Measurements from ENCODE around the gene C17orf107. TPM values are rescaled to one million over a fixed set of nuclear protein-coding genes. Genes with fewer than 3 reads are reported as not detected.
"Not testable (repeated sequence)": the region's sequence is repeated elsewhere in the genome, so short reads cannot be mapped to it uniquely, and the experiment has no call there.

The C17orf107 gene
- total and polyA plus RNA-seq, 12 donors, result 0.42 to 4.2 (median 1.1) TPM

DNA sequence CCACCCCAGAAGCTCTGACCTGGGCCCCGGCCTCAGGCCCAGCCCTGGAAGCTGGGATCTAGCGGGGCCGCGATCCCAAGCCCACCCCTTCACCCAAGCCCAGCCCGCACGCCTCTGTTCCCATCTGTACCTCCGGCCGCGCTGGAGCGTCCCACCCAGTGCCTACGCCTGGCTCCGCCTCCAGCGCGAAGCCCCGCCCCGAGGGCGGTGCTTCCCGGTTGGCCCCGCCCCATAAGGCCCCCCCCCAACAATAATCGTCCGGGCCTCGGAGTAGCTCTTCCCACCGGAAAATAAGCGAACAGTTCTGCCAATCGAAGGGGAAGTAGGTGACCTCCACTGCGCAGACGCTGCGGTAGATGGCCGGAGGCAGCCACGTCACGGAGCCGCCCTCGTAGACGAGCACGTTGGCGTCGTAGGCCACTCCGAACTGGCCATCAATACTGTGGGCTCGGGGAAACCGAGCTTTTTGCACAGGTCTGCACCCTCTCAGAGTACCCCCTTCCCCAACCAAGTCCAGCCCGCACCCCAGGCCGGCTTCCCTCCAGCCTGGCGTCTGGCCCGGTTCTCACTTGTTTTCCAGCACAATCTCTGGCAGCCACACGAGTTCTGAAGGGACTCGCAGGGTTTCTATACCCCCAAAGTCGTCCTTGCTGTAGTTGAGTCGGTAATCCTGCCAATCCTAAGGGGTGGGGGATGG lies 2.5 kb downstream of the C17orf107 start:
- H3K36me3 ChIP-seq (replicated peaks in 1 of 2), result peaks cover 0 to 1% of the 10 kb centered on the region in 2 donors
- TF ChIP-seq POLR2A (IDR thresholded peaks at IDR 0.05), result no peak
- TF ChIP-seq, protein P1, sequence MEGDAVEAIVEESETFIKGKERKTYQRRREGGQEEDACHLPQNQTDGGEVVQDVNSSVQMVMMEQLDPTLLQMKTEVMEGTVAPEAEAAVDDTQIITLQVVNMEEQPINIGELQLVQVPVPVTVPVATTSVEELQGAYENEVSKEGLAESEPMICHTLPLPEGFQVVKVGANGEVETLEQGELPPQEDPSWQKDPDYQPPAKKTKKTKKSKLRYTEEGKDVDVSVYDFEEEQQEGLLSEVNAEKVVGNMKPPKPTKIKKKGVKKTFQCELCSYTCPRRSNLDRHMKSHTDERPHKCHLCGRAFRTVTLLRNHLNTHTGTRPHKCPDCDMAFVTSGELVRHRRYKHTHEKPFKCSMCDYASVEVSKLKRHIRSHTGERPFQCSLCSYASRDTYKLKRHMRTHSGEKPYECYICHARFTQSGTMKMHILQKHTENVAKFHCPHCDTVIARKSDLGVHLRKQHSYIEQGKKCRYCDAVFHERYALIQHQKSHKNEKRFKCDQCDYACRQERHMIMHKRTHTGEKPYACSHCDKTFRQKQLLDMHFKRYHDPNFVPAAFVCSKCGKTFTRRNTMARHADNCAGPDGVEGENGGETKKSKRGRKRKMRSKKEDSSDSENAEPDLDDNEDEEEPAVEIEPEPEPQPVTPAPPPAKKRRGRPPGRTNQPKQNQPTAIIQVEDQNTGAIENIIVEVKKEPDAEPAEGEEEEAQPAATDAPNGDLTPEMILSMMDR (IDR thresholded peaks at IDR 0.05), result no peak
- peak in 3 of 7 donors; percentile 35 to 64 (median 61) for DNase-seq
- intact Hi-C loops (cut with DNase I), result loop anchor here in 1 of 2 donors (10.0 kb wide), 1 partner anchor 83 kb away; the partner anchor contains the start of gene CAMTA2
- WGBS, 4 donors, result 50 to 77% (median 57%) methylated on average over 26 to 48 of the region's 48 CpGs
- peaks cover 0 to 9% of the 10 kb centered on the region in 2 donors for H3K4me1 ChIP-seq (replicated peaks in 1 of 2)
- no peaks in the 10 kb centered on the region for H3K27me3 ChIP-seq
- H3K27ac ChIP-seq, result peak overlapping the region in 2 of 5 donors; percentile 34 to 41
- no peaks in the 10 kb centered on the region for H3K9me3 ChIP-seq (replicated peaks in 1 of 3)
- H3K4me3 ChIP-seq, result no peak overlapping the region

DNA sequence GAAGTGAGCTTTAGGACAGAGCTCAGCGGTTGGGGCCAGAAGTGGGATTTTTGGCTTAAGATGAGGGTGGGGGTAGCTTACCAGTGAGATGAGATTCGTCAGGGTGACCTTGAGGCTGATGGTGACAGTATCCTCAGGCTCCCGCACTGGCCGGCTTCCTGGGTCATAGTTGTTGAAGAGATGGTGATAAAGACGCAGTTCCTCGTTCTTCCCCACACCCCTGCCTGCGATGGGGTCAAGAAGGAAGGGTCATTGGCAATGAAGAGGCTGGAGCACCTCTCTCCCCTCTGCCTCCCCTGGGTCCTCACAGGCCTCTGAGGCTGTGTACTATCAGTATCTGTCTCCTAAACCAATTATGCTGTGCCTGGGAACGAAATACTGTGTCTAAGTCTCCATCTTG lies 3.2 kb downstream of the C17orf107 start:
- intact Hi-C loops (cut with DNase I), result loop anchor here in 1 of 2 donors (10.0 kb wide), 1 partner anchor 82 kb away; the partner anchor contains the start of gene CAMTA2

DNA sequence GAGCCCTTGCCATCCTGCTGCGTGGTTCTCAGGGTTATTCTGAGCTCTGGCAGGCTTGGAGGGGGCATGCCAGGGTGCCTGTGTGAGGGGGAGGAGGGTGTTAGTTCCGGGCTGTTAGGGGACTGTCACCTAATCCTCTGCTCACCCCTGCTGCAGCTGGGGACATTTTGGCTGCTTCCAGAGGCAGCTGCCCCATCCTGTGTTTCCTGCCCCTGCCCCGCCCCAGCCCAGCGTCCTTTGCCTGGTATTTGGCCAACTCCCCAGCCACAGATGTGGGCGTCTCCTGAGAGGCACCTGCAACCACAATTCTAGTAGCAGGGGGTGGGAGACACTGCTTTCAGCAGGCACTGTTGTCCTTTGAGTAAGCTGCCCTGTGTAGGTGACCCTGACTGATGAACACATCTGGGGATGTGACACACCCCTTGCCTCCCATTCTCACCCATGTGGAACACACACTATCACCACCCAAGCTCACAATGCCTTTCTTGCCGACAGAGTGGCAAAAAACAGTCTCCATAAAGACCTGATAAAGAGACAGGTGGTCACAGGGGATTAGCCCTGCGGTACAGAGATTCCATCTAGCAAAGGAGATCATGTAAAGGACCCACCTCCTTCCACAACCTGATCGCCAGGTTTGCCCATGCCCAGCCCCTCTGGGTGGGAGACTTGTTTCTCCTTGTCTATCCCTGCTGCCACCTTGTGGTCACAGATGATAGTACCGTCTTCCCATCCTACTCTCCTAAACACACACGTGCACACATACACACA lies 3.9 kb downstream of the C17orf107 start, which contains the start of gene CHRNE:
Gene CHRNE, minus strand, starts transcription at position 48 of the 768 bp plus-strand sequence. Its CDS starts 35 bp downstream, at position 13.
- H3K27ac ChIP-seq, result peak within 1 kb of the TSS in 2 of 5 donors; percentile 1 to 41
- no peak for TF ChIP-seq POLR2A (IDR thresholded peaks at IDR 0.05)
- TF ChIP-seq, protein P1 (IDR thresholded peaks at IDR 0.05), result peak; percentile 64 to 83 (median 76)
- H3K4me1 ChIP-seq (replicated peaks in 1 of 2), result peaks cover 0 to 9% of the 10 kb centered on the region in 2 donors
- intact Hi-C loops (cut with DNase I), result loop anchor here in 1 of 2 donors (10.0 kb wide), 1 partner anchor 82 kb away; the partner anchor contains the start of gene CAMTA2
- H3K4me3 ChIP-seq, result no peak within 1 kb of the TSS
- DNase-seq, result peak; percentile 64 to 92 (median 83)
- no peaks in the 10 kb centered on the region for H3K36me3 ChIP-seq (replicated peaks in 1 of 2)
- H3K27me3 ChIP-seq, result no peaks in the 10 kb centered on the region
- 15 to 23% (median 21%) methylated on average over 8 to 10 of the region's 10 CpGs for whole genome bisulfite sequencing, 4 donors
- no peaks in the 10 kb centered on the region for H3K9me3 ChIP-seq (replicated peaks in 1 of 3)

More for the DNA sequence above, 3.2 kb downstream of the C17orf107 start:
- H3K27me3 ChIP-seq, result no peaks in the 10 kb centered on the region
- peaks cover 0 to 9% of the 10 kb centered on the region in 2 donors for H3K4me1 ChIP-seq (replicated peaks in 1 of 2)
- no peaks in the 10 kb centered on the region for H3K9me3 ChIP-seq (replicated peaks in 1 of 3)
- H3K27ac ChIP-seq, result peak overlapping the region in 2 of 5 donors; percentile 1 to 41
- WGBS, 4 donors, result 37 to 46% (median 40%) methylated on average over 8 of the region's 8 CpGs
- H3K4me3 ChIP-seq, result no peak overlapping the region
- DNase-seq, result no peak
- H3K36me3 ChIP-seq (replicated peaks in 1 of 2), result no peaks in the 10 kb centered on the region
- TF ChIP-seq, protein P1 (IDR thresholded peaks at IDR 0.05), result no peak
- no peak for TF ChIP-seq POLR2A (IDR thresholded peaks at IDR 0.05)

DNA sequence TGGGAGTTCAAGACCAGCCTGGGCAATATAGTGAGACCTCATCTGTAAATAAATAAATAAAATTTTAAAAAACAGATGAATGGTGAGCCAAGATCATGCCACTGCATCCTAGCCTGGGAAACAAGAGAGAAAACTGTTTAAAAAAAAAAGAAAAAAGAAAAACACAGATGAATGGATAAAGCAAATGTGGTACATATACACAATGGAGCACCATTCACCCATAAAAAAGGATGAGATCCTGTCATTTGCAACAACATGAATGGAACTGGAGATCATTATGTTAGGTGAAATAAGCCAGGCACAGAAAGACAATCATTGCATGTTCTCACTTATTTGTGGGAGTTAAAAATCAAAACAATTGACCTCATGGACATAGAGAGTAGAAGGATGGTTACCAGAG lies 7.3 kb downstream of the C17orf107 start:
- intact Hi-C loops (cut with DNase I), result loop anchor here in 1 of 2 donors (10.0 kb wide), 1 partner anchor 78 kb away; the partner anchor contains the start of gene CAMTA2
- H3K4me3 ChIP-seq; H3K4me1 ChIP-seq (replicated peaks in 1 of 2); DNase-seq; H3K36me3 ChIP-seq (replicated peaks in 1 of 2); H3K27me3 ChIP-seq; H3K9me3 ChIP-seq (replicated peaks in 1 of 3); H3K27ac ChIP-seq: not testable (repeated sequence)
